Breast epithelium (tissue), 4 donors: Measurements from ENCODE around the gene FKRP. TPM values are rescaled to one million over a fixed set of nuclear protein-coding genes. Genes with fewer than 3 reads are reported as not detected.

Source experiments
- DNase-seq, 2 donors: peaks; one replicate each; pipeline ENCODE4 v3.0.0-alpha.2; 2019; ENCODE audit warnings: low spot score in 2 of 2
- H3K27ac ChIP-seq, 2 donors: fragments of 200-600 bp; sonication (generic) in 1 of 2; one replicate each; pipeline ENCODE4 v1.5.1; 2016 to 2019; ENCODE audit warnings: mild to moderate bottlenecking in 1 of 2
- H3K27me3 ChIP-seq, 2 donors: fragments of 200-600 bp; sonication (generic) in 1 of 2; one replicate each; pipeline versions ENCODE4 v1.5.1 to v1.6.0; 2017 to 2019; ENCODE audit warnings: control low read depth in 1 of 2, mild to moderate bottlenecking in 1 of 2
- H3K36me3 ChIP-seq: fragments of 200-600 bp; one replicate; pipeline ENCODE4 v1.5.1; 2019
- H3K4me1 ChIP-seq, 2 donors: fragments of 200-600 bp; sonication (generic); one replicate each; pipeline ENCODE4 v1.5.1; 2016 to 2019; ENCODE audit warnings: control low read depth in 1 of 2
- H3K4me3 ChIP-seq, 3 donors: fragments of 200-600 bp; sonication (generic); 1 replicate in 2 of 3; 2 replicates in 1 of 3; pipeline ENCODE4 v1.5.1; 2016 to 2019; ENCODE audit warnings: mild to moderate bottlenecking in 3 of 3, moderate library complexity in 2 of 3
- H3K9me3 ChIP-seq, 2 donors: fragments of 200-600 bp; sonication (generic) in 1 of 2; one replicate each; pipeline ENCODE4 v1.5.1; 2016 to 2019; ENCODE audit warnings: control low read depth in 1 of 2
- POLR2A ChIP-seq: fragments of 450-650 bp; IDR thresholded peaks from one replicate; pipeline ENCODE4 v1.6.1; 2016; ENCODE audit warnings: antibody characterized with exemption, mild to moderate bottlenecking, moderate library complexity
- POLR2AphosphoS5 ChIP-seq, 3 donors: sonication (generic); formaldehyde crosslinking; IDR thresholded peaks; one replicate each; pipeline ENCODE4 v1.6.1; 2017; ENCODE audit warnings: antibody characterized with exemption in 3 of 3
- intact Hi-C: fragments of 100-400 bp; cut with DNase I; formaldehyde crosslinking; loops from one replicate; pipeline ENCODE4 v1.15.1; 2023; ENCODE audit warnings: low total_unique reads
- total RNA-seq, 3 donors: library from RNA; depleted of rRNA; stranded (reverse); fragments of >200 nt; gene quantifications; one replicate each; pipeline ENCODE4 v1.1.0, GENCODE V29; 2016
- TF ChIP-seq, protein P1 (sequence below), 3 donors: fragments of 450-650 bp; IDR thresholded peaks; one replicate each; pipeline ENCODE4 v1.5.1; 2016 to 2017; ENCODE audit warnings: antibody characterized with exemption in 3 of 3, mild to moderate bottlenecking in 3 of 3, moderate library complexity in 3 of 3

Gene FKRP
- total RNA-seq, 3 donors from 2014 or later: 11.4 to 23.1 (median 12.1) TPM

- Histone ChIP-seq H3K4me3 (no peak overlapping the region), H3K4me1 (no peaks in the 10 kb centered on the region), H3K27ac (peak overlapping the region; percentile 8 to 19), H3K36me3 (peaks cover 4% of the 10 kb centered on the region), H3K9me3 (no peaks in the 10 kb centered on the region), H3K27me3 (no peaks in the 10 kb centered on the region)
- TF ChIP-seq, protein P1, sequence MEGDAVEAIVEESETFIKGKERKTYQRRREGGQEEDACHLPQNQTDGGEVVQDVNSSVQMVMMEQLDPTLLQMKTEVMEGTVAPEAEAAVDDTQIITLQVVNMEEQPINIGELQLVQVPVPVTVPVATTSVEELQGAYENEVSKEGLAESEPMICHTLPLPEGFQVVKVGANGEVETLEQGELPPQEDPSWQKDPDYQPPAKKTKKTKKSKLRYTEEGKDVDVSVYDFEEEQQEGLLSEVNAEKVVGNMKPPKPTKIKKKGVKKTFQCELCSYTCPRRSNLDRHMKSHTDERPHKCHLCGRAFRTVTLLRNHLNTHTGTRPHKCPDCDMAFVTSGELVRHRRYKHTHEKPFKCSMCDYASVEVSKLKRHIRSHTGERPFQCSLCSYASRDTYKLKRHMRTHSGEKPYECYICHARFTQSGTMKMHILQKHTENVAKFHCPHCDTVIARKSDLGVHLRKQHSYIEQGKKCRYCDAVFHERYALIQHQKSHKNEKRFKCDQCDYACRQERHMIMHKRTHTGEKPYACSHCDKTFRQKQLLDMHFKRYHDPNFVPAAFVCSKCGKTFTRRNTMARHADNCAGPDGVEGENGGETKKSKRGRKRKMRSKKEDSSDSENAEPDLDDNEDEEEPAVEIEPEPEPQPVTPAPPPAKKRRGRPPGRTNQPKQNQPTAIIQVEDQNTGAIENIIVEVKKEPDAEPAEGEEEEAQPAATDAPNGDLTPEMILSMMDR (IDR thresholded peaks at IDR 0.05): no peak
- TF ChIP-seq POLR2AphosphoS5 (IDR thresholded peaks at IDR 0.05) (no peak), POLR2A (no peak)
- DNase-seq: no peak
- intact Hi-C loops: no loop called here
Measured at GRCh38 chr19:46727757-46728156, 18.1 kb upstream of the FKRP start.

GRCh38 chr19:46728208-46728607 lies 17.6 kb upstream of the FKRP start:
- DNase-seq: no peak
- H3K27me3 ChIP-seq: no peaks in the 10 kb centered on the region
- intact Hi-C loops: no loop called here
- peak overlapping the region; percentile 8 to 28 for H3K27ac ChIP-seq
- H3K4me1 ChIP-seq: no peaks in the 10 kb centered on the region
- TF ChIP-seq, protein P1 (IDR thresholded peaks at IDR 0.05): no peak
- TF ChIP-seq POLR2A: no peak
- no peak for TF ChIP-seq POLR2AphosphoS5 (IDR thresholded peaks at IDR 0.05)
- H3K36me3 ChIP-seq: peaks cover 8% of the 10 kb centered on the region
- H3K9me3 ChIP-seq: no peaks in the 10 kb centered on the region
- H3K4me3 ChIP-seq: no peak overlapping the region

GRCh38 chr19:46728693-46729339 lies 17.0 kb upstream of the FKRP start:
- no peaks in the 10 kb centered on the region for H3K27me3 ChIP-seq
- intact Hi-C loops: no loop called here
- no peak for TF ChIP-seq POLR2AphosphoS5 (IDR thresholded peaks at IDR 0.05)
- TF ChIP-seq, protein P1 (IDR thresholded peaks at IDR 0.05): peak in 2 of 3 donors; percentile 80 to 87
- no peak for TF ChIP-seq POLR2A
- no peak for DNase-seq
- no peak overlapping the region for H3K4me3 ChIP-seq
- H3K27ac ChIP-seq: peak overlapping the region in 1 of 2 donors; percentile 8
- peaks cover 10% of the 10 kb centered on the region for H3K36me3 ChIP-seq
- H3K9me3 ChIP-seq: no peaks in the 10 kb centered on the region
- H3K4me1 ChIP-seq: no peaks in the 10 kb centered on the region

DNA sequence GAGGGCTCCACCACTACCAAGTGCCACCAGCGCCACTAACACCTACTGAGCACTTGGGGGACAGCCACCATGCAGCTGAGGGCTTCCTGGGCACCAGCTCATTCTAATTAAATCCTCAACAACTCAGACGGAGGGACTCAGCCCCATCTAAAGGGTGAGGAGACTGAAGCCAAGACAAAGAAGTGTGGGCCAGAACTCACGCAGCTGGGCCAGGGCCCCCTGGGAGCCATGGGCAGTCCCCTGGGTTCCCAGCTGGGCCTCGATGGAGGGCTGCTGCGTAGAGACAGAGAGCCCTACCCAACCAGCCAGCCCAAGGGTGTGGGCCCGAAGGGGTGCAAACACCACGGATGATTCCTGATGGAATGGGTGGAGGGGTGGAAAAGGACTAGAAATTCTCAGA lies 16.2 kb upstream of the FKRP start:
- H3K36me3 ChIP-seq: peaks cover 10% of the 10 kb centered on the region

DNA sequence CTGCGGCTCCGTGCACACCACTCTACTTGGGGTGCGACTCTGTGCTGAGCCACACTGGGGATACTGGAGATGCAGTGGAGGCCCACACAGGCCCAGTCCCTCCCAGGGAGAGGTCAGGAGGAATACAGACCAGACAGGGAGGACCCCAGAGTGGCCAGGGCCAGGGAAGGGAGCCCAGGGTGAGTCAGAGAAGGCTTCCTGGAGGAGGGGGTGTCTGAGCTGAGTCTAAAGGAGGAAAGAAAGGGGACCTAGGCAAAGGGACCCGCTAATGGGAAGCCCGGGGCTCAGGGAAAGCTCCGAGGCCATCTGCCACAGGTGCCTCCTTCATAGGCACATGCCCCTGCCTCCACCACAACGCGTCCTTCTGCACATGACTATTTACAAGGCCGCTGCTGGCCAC lies 15.7 kb upstream of the FKRP start:
- Histone ChIP-seq H3K36me3 (peaks cover 10% of the 10 kb centered on the region), H3K27me3 (no peaks in the 10 kb centered on the region), H3K4me3 (no peak overlapping the region), H3K4me1 (no peaks in the 10 kb centered on the region), H3K27ac (no peak overlapping the region), H3K9me3 (no peaks in the 10 kb centered on the region)
- DNase-seq: no peak
- intact Hi-C loops: no loop called here
- TF ChIP-seq, protein P1 (IDR thresholded peaks at IDR 0.05): no peak
- TF ChIP-seq POLR2AphosphoS5 (IDR thresholded peaks at IDR 0.05) (no peak), POLR2A (no peak)

More for the DNA sequence above, 16.2 kb upstream of the FKRP start:
- no peaks in the 10 kb centered on the region for H3K9me3 ChIP-seq
- H3K4me3 ChIP-seq: no peak overlapping the region
- intact Hi-C loops: no loop called here
- TF ChIP-seq POLR2A: no peak
- TF ChIP-seq, protein P1 (IDR thresholded peaks at IDR 0.05): no peak
- no peak for TF ChIP-seq POLR2AphosphoS5 (IDR thresholded peaks at IDR 0.05)
- H3K27me3 ChIP-seq: no peaks in the 10 kb centered on the region
- no peak overlapping the region for H3K27ac ChIP-seq
- no peaks in the 10 kb centered on the region for H3K4me1 ChIP-seq
- no peak for DNase-seq
